ENCODE measurements around the gene GRB14.

GRB14 gene

DNA sequence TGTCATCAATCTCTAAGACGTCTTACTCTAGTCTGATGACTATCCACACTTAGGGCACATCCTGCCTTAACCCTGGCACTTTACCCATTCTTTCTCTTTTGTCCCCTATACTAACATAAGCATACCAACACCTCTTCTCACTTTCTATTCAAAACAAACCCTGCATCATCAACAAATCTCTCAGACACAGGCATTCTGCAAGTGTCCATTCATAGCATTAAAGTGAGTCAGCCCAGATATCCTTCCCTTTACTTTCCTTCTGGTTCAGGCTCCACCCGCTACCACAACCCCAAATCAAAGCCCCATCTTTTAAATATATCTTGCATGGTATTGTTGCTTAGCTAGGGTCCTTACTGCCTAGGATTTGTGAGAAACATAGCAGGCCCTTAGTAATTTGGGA lies 3.8 kb downstream of the GRB14 start:
- DNase-seq (no peak), ATAC-seq (ENCODE audit: insufficient read depth, low read depth) (no peak)
- no peak overlapping the region for H3K4me3 ChIP-seq (ENCODE audit: low read depth in 1 of 2, low read length in 2 of 2)

DNA sequence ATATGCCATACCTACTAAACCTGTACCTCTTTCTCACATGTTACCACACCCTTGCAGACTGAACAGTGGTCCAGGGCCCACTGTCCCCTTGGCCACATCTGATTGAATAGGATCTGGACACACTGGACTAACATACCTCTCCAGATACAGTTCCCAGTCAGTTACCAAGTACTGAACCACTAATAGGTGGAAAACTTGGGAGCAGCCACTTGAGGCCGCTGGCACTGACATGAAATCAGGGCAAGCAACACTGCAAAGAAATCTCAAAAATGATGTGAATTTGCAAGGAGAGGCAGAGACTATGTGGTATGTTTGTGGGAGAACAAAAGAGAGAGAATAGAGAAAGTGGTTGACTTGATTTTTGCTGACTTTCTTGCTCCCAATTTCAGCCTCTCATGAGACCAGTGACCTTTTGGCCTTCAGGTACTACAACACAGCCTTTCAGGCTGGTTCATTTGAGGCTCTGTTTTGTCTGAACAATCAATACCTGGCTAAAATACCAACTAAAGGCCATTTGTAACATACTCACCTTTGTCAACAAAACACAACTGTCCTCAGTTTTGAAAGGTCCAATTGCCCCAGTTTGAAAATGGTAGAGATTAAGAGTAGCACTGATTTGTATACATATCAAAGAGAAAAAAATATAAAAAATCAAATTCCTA lies 7.8 kb downstream of the GRB14 start:
- Histone ChIP-seq H3K4me2 (ENCODE audit: insufficient read depth, low read length) (no peak overlapping the region), H4K20me1 (ENCODE audit: insufficient read depth, low read length) (no peaks in the 10 kb centered on the region), H3K4me3 (ENCODE audit: low read depth in 1 of 2, low read length in 2 of 2) (no peak overlapping the region), H3K27ac (ENCODE audit: low read length) (no peak overlapping the region), H2AFZ (ENCODE audit: low read depth, low read length) (no peak overlapping the region), H3K9me3 (ENCODE audit: insufficient read depth, low read length, severe bottlenecking) (no peaks in the 10 kb centered on the region), H3K4me1 (ENCODE audit: insufficient read depth, low read length) (no peaks in the 10 kb centered on the region), H3K36me3 (ENCODE audit: insufficient read depth, low read length) (no peaks in the 10 kb centered on the region), H3K79me2 (ENCODE audit: insufficient read depth, low read length) (no peaks in the 10 kb centered on the region), H3K9ac (ENCODE audit: low read depth, low read length) (no peak overlapping the region), H3K27me3 (ENCODE audit: insufficient read depth, low read length, poor library complexity) (no peaks in the 10 kb centered on the region)
- TF ChIP-seq, protein P1, sequence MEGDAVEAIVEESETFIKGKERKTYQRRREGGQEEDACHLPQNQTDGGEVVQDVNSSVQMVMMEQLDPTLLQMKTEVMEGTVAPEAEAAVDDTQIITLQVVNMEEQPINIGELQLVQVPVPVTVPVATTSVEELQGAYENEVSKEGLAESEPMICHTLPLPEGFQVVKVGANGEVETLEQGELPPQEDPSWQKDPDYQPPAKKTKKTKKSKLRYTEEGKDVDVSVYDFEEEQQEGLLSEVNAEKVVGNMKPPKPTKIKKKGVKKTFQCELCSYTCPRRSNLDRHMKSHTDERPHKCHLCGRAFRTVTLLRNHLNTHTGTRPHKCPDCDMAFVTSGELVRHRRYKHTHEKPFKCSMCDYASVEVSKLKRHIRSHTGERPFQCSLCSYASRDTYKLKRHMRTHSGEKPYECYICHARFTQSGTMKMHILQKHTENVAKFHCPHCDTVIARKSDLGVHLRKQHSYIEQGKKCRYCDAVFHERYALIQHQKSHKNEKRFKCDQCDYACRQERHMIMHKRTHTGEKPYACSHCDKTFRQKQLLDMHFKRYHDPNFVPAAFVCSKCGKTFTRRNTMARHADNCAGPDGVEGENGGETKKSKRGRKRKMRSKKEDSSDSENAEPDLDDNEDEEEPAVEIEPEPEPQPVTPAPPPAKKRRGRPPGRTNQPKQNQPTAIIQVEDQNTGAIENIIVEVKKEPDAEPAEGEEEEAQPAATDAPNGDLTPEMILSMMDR (IDR thresholded peaks at IDR 0.05; ENCODE audit: borderline replicate concordance, extremely low read depth, low read length, poor library complexity, severe bottlenecking): no peak
- no peak for TF ChIP-seq EZH2 (IDR thresholded peaks at IDR 0.05; ENCODE audit: borderline replicate concordance, low read depth, low read length, severe bottlenecking)
- ATAC-seq (ENCODE audit: insufficient read depth, low read depth): no peak
- DNase-seq: no peak

More for the DNA sequence above, 3.8 kb downstream of the GRB14 start:
- no peaks in the 10 kb centered on the region for H3K27me3 ChIP-seq (ENCODE audit: insufficient read depth, low read length, poor library complexity)
- H4K20me1 ChIP-seq (ENCODE audit: insufficient read depth, low read length): no peaks in the 10 kb centered on the region
- H3K27ac ChIP-seq (ENCODE audit: low read length): no peak overlapping the region
- no peak overlapping the region for H3K4me2 ChIP-seq (ENCODE audit: insufficient read depth, low read length)
- no peaks in the 10 kb centered on the region for H3K36me3 ChIP-seq (ENCODE audit: insufficient read depth, low read length)
- TF ChIP-seq, protein P1 (IDR thresholded peaks at IDR 0.05; ENCODE audit: borderline replicate concordance, extremely low read depth, low read length, poor library complexity, severe bottlenecking): no peak
- TF ChIP-seq EZH2 (IDR thresholded peaks at IDR 0.05; ENCODE audit: borderline replicate concordance, low read depth, low read length, severe bottlenecking): no peak
- no peak overlapping the region for H2AFZ ChIP-seq (ENCODE audit: low read depth, low read length)
- no peaks in the 10 kb centered on the region for H3K9me3 ChIP-seq (ENCODE audit: insufficient read depth, low read length, severe bottlenecking)
- no peak overlapping the region for H3K9ac ChIP-seq (ENCODE audit: low read depth, low read length)
- no peaks in the 10 kb centered on the region for H3K79me2 ChIP-seq (ENCODE audit: insufficient read depth, low read length)
- H3K4me1 ChIP-seq (ENCODE audit: insufficient read depth, low read length): no peaks in the 10 kb centered on the region

DNA sequence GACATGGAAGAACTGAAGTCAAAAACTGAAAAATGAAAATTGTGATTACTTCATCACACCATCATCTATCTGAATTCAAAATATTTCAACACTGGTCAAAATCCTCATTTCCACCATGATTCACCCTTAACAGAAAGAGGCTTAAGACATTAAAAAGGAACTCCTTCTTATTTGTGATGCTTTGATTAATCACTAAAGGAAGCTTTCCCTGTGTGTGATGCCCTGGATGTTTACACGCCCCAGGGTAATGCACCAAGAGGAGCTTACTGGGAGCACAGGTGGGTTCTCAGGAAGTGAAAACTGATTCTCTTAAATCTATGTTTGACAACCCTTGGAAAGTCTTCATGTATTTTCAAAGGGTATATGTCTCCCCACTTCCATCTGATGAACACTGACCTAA lies 11.5 kb downstream of the GRB14 start:
- no peak for TF ChIP-seq EZH2 (IDR thresholded peaks at IDR 0.05; ENCODE audit: borderline replicate concordance, low read depth, low read length, severe bottlenecking)
- TF ChIP-seq, protein P1 (IDR thresholded peaks at IDR 0.05; ENCODE audit: borderline replicate concordance, extremely low read depth, low read length, poor library complexity, severe bottlenecking): no peak

More for the DNA sequence above, 11.5 kb downstream of the GRB14 start:
- no peaks in the 10 kb centered on the region for H3K36me3 ChIP-seq (ENCODE audit: insufficient read depth, low read length)
- no peaks in the 10 kb centered on the region for H3K9me3 ChIP-seq (ENCODE audit: insufficient read depth, low read length, severe bottlenecking)
- ATAC-seq (ENCODE audit: insufficient read depth, low read depth): no peak
- no peaks in the 10 kb centered on the region for H3K27me3 ChIP-seq (ENCODE audit: insufficient read depth, low read length, poor library complexity)
- no peak overlapping the region for H2AFZ ChIP-seq (ENCODE audit: low read depth, low read length)
- DNase-seq: no peak
- H3K9ac ChIP-seq (ENCODE audit: low read depth, low read length): no peak overlapping the region
- H4K20me1 ChIP-seq (ENCODE audit: insufficient read depth, low read length): no peaks in the 10 kb centered on the region
- no peaks in the 10 kb centered on the region for H3K4me1 ChIP-seq (ENCODE audit: insufficient read depth, low read length)
- H3K4me3 ChIP-seq (ENCODE audit: low read depth in 1 of 2, low read length in 2 of 2): no peak overlapping the region
- no peaks in the 10 kb centered on the region for H3K79me2 ChIP-seq (ENCODE audit: insufficient read depth, low read length)
- H3K27ac ChIP-seq (ENCODE audit: low read length): no peak overlapping the region
- H3K4me2 ChIP-seq (ENCODE audit: insufficient read depth, low read length): no peak overlapping the region

Data from DND-41 (cell line).